ENCODE measurements around the gene ZNF532.

DNA sequence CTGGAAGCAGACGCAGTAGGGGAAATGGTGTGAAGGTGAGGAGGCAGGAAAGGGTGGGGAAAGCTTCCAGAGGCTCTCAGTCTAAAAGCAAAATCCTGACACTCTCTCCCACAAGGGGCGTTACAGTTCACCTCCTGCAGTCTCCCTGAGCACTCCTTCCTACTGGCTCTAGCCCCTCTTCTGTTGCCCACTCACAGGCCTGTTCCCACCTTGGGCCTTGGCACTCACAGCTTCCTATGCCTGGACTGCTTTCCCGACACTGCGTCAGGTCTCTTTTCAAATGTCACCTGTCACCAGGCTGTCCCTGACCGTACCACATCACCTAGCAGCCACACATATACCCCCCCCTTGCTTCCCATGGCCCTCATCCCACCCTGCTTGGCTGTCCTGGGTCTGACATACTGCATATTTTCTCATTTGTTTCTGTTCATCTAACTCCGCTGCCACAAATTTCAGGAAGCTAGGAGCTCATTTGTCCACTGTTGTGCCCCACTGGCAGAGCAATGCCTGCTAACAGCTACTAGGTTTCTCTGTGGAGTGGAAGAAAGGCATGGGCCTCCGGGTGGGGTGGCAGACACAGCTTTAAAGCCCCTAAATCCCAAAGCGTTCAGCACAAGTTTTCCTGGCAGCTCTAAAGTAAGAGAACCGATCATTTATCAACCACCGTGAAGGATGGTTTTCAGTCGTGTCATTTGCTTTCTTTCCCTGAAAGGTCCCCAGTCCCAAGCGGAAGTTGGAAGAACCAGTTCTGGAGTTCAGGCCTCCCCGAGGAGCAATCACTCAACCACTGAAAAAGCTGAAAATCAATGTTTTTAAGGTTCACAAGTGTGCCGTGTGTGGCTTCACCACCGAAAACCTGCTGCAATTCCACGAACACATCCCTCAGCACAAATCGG is 118.8 kb downstream of the ZNF532 start:
- TF ChIP-seq, protein P1, sequence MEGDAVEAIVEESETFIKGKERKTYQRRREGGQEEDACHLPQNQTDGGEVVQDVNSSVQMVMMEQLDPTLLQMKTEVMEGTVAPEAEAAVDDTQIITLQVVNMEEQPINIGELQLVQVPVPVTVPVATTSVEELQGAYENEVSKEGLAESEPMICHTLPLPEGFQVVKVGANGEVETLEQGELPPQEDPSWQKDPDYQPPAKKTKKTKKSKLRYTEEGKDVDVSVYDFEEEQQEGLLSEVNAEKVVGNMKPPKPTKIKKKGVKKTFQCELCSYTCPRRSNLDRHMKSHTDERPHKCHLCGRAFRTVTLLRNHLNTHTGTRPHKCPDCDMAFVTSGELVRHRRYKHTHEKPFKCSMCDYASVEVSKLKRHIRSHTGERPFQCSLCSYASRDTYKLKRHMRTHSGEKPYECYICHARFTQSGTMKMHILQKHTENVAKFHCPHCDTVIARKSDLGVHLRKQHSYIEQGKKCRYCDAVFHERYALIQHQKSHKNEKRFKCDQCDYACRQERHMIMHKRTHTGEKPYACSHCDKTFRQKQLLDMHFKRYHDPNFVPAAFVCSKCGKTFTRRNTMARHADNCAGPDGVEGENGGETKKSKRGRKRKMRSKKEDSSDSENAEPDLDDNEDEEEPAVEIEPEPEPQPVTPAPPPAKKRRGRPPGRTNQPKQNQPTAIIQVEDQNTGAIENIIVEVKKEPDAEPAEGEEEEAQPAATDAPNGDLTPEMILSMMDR (IDR thresholded peaks at IDR 0.05) = no peak
- TF ChIP-seq POLR2AphosphoS5 (IDR thresholded peaks at IDR 0.05; ENCODE audit: low read depth, low read length) (no peak), SIN3A (IDR thresholded peaks at IDR 0.05; ENCODE audit: borderline replicate concordance, insufficient read depth, low read depth, low read length) (no peak)
- TF ChIP-seq, protein P2, sequence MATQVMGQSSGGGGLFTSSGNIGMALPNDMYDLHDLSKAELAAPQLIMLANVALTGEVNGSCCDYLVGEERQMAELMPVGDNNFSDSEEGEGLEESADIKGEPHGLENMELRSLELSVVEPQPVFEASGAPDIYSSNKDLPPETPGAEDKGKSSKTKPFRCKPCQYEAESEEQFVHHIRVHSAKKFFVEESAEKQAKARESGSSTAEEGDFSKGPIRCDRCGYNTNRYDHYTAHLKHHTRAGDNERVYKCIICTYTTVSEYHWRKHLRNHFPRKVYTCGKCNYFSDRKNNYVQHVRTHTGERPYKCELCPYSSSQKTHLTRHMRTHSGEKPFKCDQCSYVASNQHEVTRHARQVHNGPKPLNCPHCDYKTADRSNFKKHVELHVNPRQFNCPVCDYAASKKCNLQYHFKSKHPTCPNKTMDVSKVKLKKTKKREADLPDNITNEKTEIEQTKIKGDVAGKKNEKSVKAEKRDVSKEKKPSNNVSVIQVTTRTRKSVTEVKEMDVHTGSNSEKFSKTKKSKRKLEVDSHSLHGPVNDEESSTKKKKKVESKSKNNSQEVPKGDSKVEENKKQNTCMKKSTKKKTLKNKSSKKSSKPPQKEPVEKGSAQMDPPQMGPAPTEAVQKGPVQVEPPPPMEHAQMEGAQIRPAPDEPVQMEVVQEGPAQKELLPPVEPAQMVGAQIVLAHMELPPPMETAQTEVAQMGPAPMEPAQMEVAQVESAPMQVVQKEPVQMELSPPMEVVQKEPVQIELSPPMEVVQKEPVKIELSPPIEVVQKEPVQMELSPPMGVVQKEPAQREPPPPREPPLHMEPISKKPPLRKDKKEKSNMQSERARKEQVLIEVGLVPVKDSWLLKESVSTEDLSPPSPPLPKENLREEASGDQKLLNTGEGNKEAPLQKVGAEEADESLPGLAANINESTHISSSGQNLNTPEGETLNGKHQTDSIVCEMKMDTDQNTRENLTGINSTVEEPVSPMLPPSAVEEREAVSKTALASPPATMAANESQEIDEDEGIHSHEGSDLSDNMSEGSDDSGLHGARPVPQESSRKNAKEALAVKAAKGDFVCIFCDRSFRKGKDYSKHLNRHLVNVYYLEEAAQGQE (IDR thresholded peaks at IDR 0.05; ENCODE audit: insufficient read depth in 1 of 2, low read depth in 2 of 2, low read length in 1 of 2) = no peak
